Panc1 (cell line): ENCODE data around the gene LINC00237. TPM values are rescaled to one million over a fixed set of nuclear protein-coding genes. Genes with fewer than 3 reads are reported as not detected.

Experiments
- ATAC-seq: fragments of 200-7000 bp; cut with Tn5 transposase; 2 replicates; pipeline ENCODE4 v1.9.1; 2020; ENCODE audit warnings: mild to moderate bottlenecking, moderate library complexity
- BruUV-seq: library from RNA; stranded (reverse); fragments of 400-500 nt; replicated peaks from 2 replicates; lab custom pipeline; 2021; lab: Mats Ljungman, UMichigan
- CTCF ChIA-PET: fragments of 300-600 bp; sonication (Branson Sonifier 250); formaldehyde crosslinking; loops from one replicate; lab custom pipeline; 2022; ENCODE audit warnings: antibody characterized with exemption; lab: Charles Lee
- POLR2A ChIA-PET: fragments of 300-600 bp; sonication (Branson Sonifier 250); formaldehyde crosslinking; loops from one replicate; lab custom pipeline; 2022; ENCODE audit warnings: antibody characterized with exemption; lab: Charles Lee
- DNase-seq: peaks from one replicate; pipeline ENCODE4 v3.0.0-alpha.2; 2010; ENCODE audit warnings: low read depth, low spot score
- H3K27ac ChIP-seq: 2 replicates; pipeline ENCODE4 v1.5.1; 2011; ENCODE audit warnings: mild to moderate bottlenecking, low read length, inconsistent platforms
- H3K27me3 ChIP-seq: fragments of 200-500 bp; sonication (Bioruptor generic); 2 replicates; pipeline ENCODE4 v1.6.0; 2014; ENCODE audit warnings: low read length, inconsistent platforms; ENCODE audit not compliant: control insufficient read depth, insufficient read depth
- H3K36me3 ChIP-seq: fragments of 200-500 bp; sonication (Bioruptor generic); 2 replicates; pipeline ENCODE4 v1.5.1; 2014; ENCODE audit warnings: inconsistent platforms, mild to moderate bottlenecking, low read length, moderate library complexity; ENCODE audit not compliant: control insufficient read depth, insufficient read depth
- H3K4me1 ChIP-seq: 2 replicates; pipeline ENCODE4 v1.5.1; 2011; ENCODE audit warnings: inconsistent platforms, mild to moderate bottlenecking, low read length, moderate library complexity; ENCODE audit not compliant: control insufficient read depth, insufficient read depth
- H3K4me3 ChIP-seq, 2 experiments: 2 replicates each; pipeline ENCODE4 v1.5.1; 2011 to 2012; ENCODE audit warnings: low read depth in 2 of 2, low read length in 2 of 2, mild to moderate bottlenecking in 2 of 2, inconsistent platforms in 1 of 2, moderate library complexity in 1 of 2
- H3K9me3 ChIP-seq: fragments of 200-500 bp; sonication (Bioruptor generic); 2 replicates; pipeline ENCODE4 v1.5.1; 2014; ENCODE audit warnings: low read depth, mild to moderate bottlenecking, inconsistent platforms, low read length, moderate library complexity; ENCODE audit not compliant: control insufficient read depth, insufficient read depth
- CTCF ChIP-seq: fragments of 450-650 bp; IDR thresholded peaks from 2 replicates; pipeline ENCODE4 v1.5.1; 2017; ENCODE audit warnings: mild to moderate bottlenecking
- POLR2AphosphoS5 ChIP-seq: IDR thresholded peaks from 2 replicates; pipeline ENCODE4 v1.6.1; 2012; ENCODE audit warnings: mild to moderate bottlenecking, low read depth, low read length, moderate library complexity
- REST ChIP-seq, 2 experiments: IDR thresholded peaks; 2 replicates each; pipeline ENCODE4 v1.6.1; 2011 to 2012; ENCODE audit warnings: low read depth in 2 of 2, control low read depth in 1 of 2, low read length in 1 of 2, mild to moderate bottlenecking in 1 of 2, moderate library complexity in 1 of 2; ENCODE audit not compliant: insufficient read depth in 1 of 2
- SIN3A ChIP-seq: IDR thresholded peaks from 2 replicates; pipeline ENCODE4 v1.6.1; 2012; ENCODE audit warnings: low read depth, mild to moderate bottlenecking, low read length, moderate library complexity, borderline replicate concordance; ENCODE audit not compliant: insufficient read depth
- TCF7L2 ChIP-seq: IDR thresholded peaks from 2 replicates; pipeline ENCODE4 v1.6.1; 2011; ENCODE audit warnings: mild to moderate bottlenecking, low read depth, low read length, inconsistent platforms
- in situ Hi-C: cut with HindIII; loops from 2 replicates; pipeline ENCODE4 v1.10.0; 2016; ENCODE audit warnings: low sequenced_read_pairs, low pct_unique_long_range_greater_than_20kb
- intact Hi-C: fragments of 100-400 bp; cut with micrococcal nuclease; formaldehyde crosslinking; loops from one replicate; pipeline ENCODE4 v1.10.0; 2022; ENCODE audit not compliant: unreplicated experiment
- total RNA-seq: library from RNA; stranded (reverse); gene quantifications from one replicate; pipeline ENCODE4 v1.2.1, GENCODE V29; 2021; ENCODE audit not compliant: unreplicated experiment

Gene LINC00237
- total RNA-seq, 1 experiment from 2014 or later, result not detected

- H3K4me1 ChIP-seq, result no peaks in the 10 kb centered on the region
- H3K4me3 ChIP-seq, result no peak overlapping the region
- ChIA-PET POLR2A (no interaction called here), CTCF (no interaction called here)
- intact Hi-C loops (no loop called here), in situ Hi-C loops (no loop called here)
- peaks cover 2% of the 10 kb centered on the region; the same call in 1 of the 2 replicates for H3K27me3 ChIP-seq
- ATAC-seq, result no peak
- BruUV-seq, result no TSS peak
- no peak for DNase-seq
- no peak overlapping the region for H3K27ac ChIP-seq
- no peaks in the 10 kb centered on the region for H3K36me3 ChIP-seq
- no peaks in the 10 kb centered on the region for H3K9me3 ChIP-seq
- TF ChIP-seq CTCF, result no peak
- no peak for TF ChIP-seq TCF7L2
- no peak for TF ChIP-seq POLR2AphosphoS5
- TF ChIP-seq REST (IDR thresholded peaks at IDR 0.05; ENCODE audit: insufficient read depth in 1 of 2, low read depth in 2 of 2, low read length in 1 of 2), result no peak
- no peak for TF ChIP-seq SIN3A
Observed at GRCh38 chr20:21117521-21117920, 11.4 kb upstream of the LINC00237 start.

GRCh38 chr20:21114584-21114983 lies 8.4 kb upstream of the LINC00237 start:
- intact Hi-C loops (no loop called here), in situ Hi-C loops (no loop called here)
- H3K4me3 ChIP-seq, result no peak overlapping the region
- TF ChIP-seq TCF7L2, result no peak
- DNase-seq, result no peak
- CTCF ChIA-PET, result no interaction called here
- no peak for ATAC-seq
- POLR2A ChIA-PET, result no interaction called here
- no TSS peak for BruUV-seq
- no peaks in the 10 kb centered on the region for H3K4me1 ChIP-seq
- H3K27me3 ChIP-seq, result peaks cover 2% of the 10 kb centered on the region; the same call in 1 of the 2 replicates
- H3K36me3 ChIP-seq, result no peaks in the 10 kb centered on the region
- no peak overlapping the region for H3K27ac ChIP-seq
- H3K9me3 ChIP-seq, result no peaks in the 10 kb centered on the region

GRCh38 chr20:21113697-21114096 lies 7.5 kb upstream of the LINC00237 start:
- Histone ChIP-seq H3K27ac (no peak overlapping the region), H3K9me3 (no peaks in the 10 kb centered on the region), H3K36me3 (no peaks in the 10 kb centered on the region), H3K27me3 (peaks cover 2% of the 10 kb centered on the region; the same call in 1 of the 2 replicates), H3K4me3 (no peak overlapping the region), H3K4me1 (no peaks in the 10 kb centered on the region)
- CTCF ChIA-PET, result no interaction called here
- TF ChIP-seq TCF7L2 (no peak), CTCF (no peak), SIN3A (no peak), POLR2AphosphoS5 (no peak), REST (IDR thresholded peaks at IDR 0.05; ENCODE audit: insufficient read depth in 1 of 2, low read depth in 2 of 2, low read length in 1 of 2) (no peak)
- in situ Hi-C loops (no loop called here), intact Hi-C loops (no loop called here)
- no peak for ATAC-seq
- BruUV-seq, result no TSS peak
- DNase-seq, result no peak
- POLR2A ChIA-PET, result no interaction called here
